K562 (cell line): Measurements from ENCODE around the gene PRDM8. TPM values are rescaled to one million over a fixed set of nuclear protein-coding genes. Genes with fewer than 3 reads are reported as not detected.

ENCODE experiments used
- ATAC-seq: fragments of 200-7000 bp; cut with Tn5 transposase; 3 replicates; pipeline ENCODE4 v1.9.1; 2020; ENCODE audit warnings: moderate library complexity
- BruUV-seq: library from RNA; stranded (reverse); fragments of 400-500 nt; replicated peaks from 2 replicates; lab custom pipeline; 2021; lab: Mats Ljungman, UMichigan
- CTCF ChIA-PET: fragments of 300-600 bp; formaldehyde crosslinking; extraction: SDS; loops from one replicate; lab custom pipeline; 2021; ENCODE audit warnings: low intra/inter-chr PET ratio; lab: Yijun Ruan, JAX
- POLR2A ChIA-PET: fragments of 300-600, 350-650 bp; sonication (Branson Sonifier 250); formaldehyde crosslinking; extraction: SDS; loops from one replicate; lab custom pipeline; 2021; ENCODE audit warnings: antibody characterized with exemption, inconsistent platforms; lab: Yijun Ruan, JAX
- DNase-seq, 4 experiments: peaks; one replicate each; pipeline versions ENCODE4 v3.0.0 to v3.0.0-alpha.2; 2011 to 2018; ENCODE audit warnings: low spot score in 3 of 4, mixed read lengths in 3 of 4; ENCODE audit errors: extremely low read depth in 1 of 4
- FAIRE-seq: peaks from 2 replicates; lab custom pipeline; 2011; peaks lifted over from hg19 to GRCh38; lab: Jason Lieb, UNC
- H2AFZ ChIP-seq: 2 replicates; pipeline ENCODE4 v1.6.0; 2011; ENCODE audit warnings: low read depth, low read length, control low read depth, inconsistent platforms
- H3K27ac ChIP-seq: fragments of 200-600 bp; 3 replicates; pipeline ENCODE4 v1.8.0; 2011; ENCODE audit warnings: low read depth, mild to moderate bottlenecking, control low read depth, inconsistent platforms, low read length, moderate library complexity, mixed read lengths; ENCODE audit errors: extremely low read depth
- H3K27me3 ChIP-seq, 2 experiments: fragments of 300-600 bp in 1 of 2; 2 replicates in 1 of 2; 3 replicates in 1 of 2; pipeline versions ENCODE4 v1.6.0 to v1.8.0; 2011; ENCODE audit warnings: inconsistent platforms in 2 of 2, low read length in 2 of 2, mild to moderate bottlenecking in 1 of 2, mixed read lengths in 1 of 2, moderate library complexity in 1 of 2; ENCODE audit not compliant: control insufficient read depth in 2 of 2, insufficient read depth in 2 of 2
- H3K36me3 ChIP-seq: fragments of 300-600 bp; 3 replicates; pipeline ENCODE4 v1.8.0; 2011; ENCODE audit warnings: mild to moderate bottlenecking, low read length, inconsistent platforms; ENCODE audit not compliant: control insufficient read depth, insufficient read depth
- H3K4me1 ChIP-seq, 2 experiments: fragments of 200-600 bp in 1 of 2; replicated peaks in 1 of 2; 2 replicates in 1 of 2; 3 replicates in 1 of 2; pipeline versions ENCODE4 v1.5.1 to v1.8.0; 2011; ENCODE audit warnings: inconsistent platforms in 2 of 2, low read length in 2 of 2, mild to moderate bottlenecking in 1 of 2, mixed read lengths in 1 of 2, moderate library complexity in 1 of 2; ENCODE audit not compliant: control insufficient read depth in 2 of 2, insufficient read depth in 2 of 2
- H3K4me2 ChIP-seq: 2 replicates; pipeline ENCODE4 v1.6.1; 2011; ENCODE audit warnings: low read length, control low read depth, inconsistent platforms, mixed read lengths; ENCODE audit not compliant: insufficient read depth
- H3K4me3 ChIP-seq: fragments of 200-600 bp; sonication (generic), shearing (Covaris generic); 2 replicates; pipeline ENCODE4 v1.5.1; 2016; ENCODE audit warnings: control low read depth, inconsistent platforms
- H3K79me2 ChIP-seq: fragments of 200-600 bp; 3 replicates; pipeline ENCODE4 v1.8.0; 2011; ENCODE audit warnings: low read length, inconsistent platforms; ENCODE audit not compliant: control insufficient read depth, insufficient read depth
- H3K9ac ChIP-seq, 2 experiments: 2 replicates each; pipeline versions ENCODE4 v1.6.0 to v1.6.1; 2011; ENCODE audit warnings: low read depth in 2 of 2, low read length in 2 of 2, control low read depth in 1 of 2, inconsistent platforms in 1 of 2, mild to moderate bottlenecking in 1 of 2, mixed read lengths in 1 of 2; ENCODE audit not compliant: insufficient read depth in 1 of 2
- H3K9me1 ChIP-seq: one replicate; pipeline ENCODE4 v1.6.0; 2011; ENCODE audit warnings: inconsistent platforms, mild to moderate bottlenecking, low read length, moderate library complexity; ENCODE audit not compliant: control insufficient read depth, insufficient read depth
- H3K9me3 ChIP-seq: replicated peaks from 2 replicates; pipeline ENCODE4 v1.5.1; 2011; ENCODE audit warnings: low read depth, low read length, inconsistent platforms; ENCODE audit not compliant: control insufficient read depth, insufficient read depth
- H4K20me1 ChIP-seq: replicated peaks from 2 replicates; pipeline ENCODE4 v1.6.1; 2011; ENCODE audit warnings: low read length, inconsistent platforms, mixed read lengths; ENCODE audit not compliant: control insufficient read depth, insufficient read depth
- ADNP ChIP-seq: fragments of 200-800 bp; sonication (Bioruptor generic); IDR thresholded peaks from 2 replicates; pipeline ENCODE4 v1.6.1; 2016; ENCODE audit warnings: missing genetic modification characterization, missing compliant biosample characterization
- TEAD2 ChIP-seq: fragments of 450-650 bp; IDR thresholded peaks from 2 replicates; pipeline ENCODE4 v1.6.1; 2016; ENCODE audit warnings: missing genetic modification characterization, control low read depth, missing compliant biosample characterization
- ZNF143 ChIP-seq: sonication (generic); formaldehyde crosslinking; IDR thresholded peaks from 2 replicates; pipeline ENCODE4 v1.9.0; 2022; ENCODE audit warnings: mild to moderate bottlenecking, missing genetic modification reagents
- WGBS: fragments of 100-300 bp; shearing (Covaris generic); methylation state at CpG from one replicate; pipeline ENCODE4 v1.1.6; 2016; ENCODE audit warnings: low coverage, mixed read lengths; ENCODE audit not compliant: insufficient coverage; ENCODE audit errors: missing lambda C conversion rate; 5-methylcytosine and 5-hydroxymethylcytosine counted together
- in situ Hi-C: fragments of 300-500 bp; cut with MboI; formaldehyde crosslinking; loops from 4 replicates; pipeline ENCODE4 v1.15.0; 2018; ENCODE audit warnings: inconsistent platforms, mixed read lengths
- intact Hi-C: fragments of 100-400 bp; cut with micrococcal nuclease; formaldehyde crosslinking; loops from 2 replicates; pipeline ENCODE4 v1.14.2; 2022
- polyA plus RNA-seq, 8 experiments: library from polyadenylated mRNA; depleted of rRNA in 4 of 8; stranded (reverse) in 5 of 8; unstranded in 3 of 8; fragments of >200 nt; fragmentation: Nextera tagmentation in 2 of 8; fragmentation: Illumina TruSeq in 1 of 8; extraction: Ambion mirVana in 2 of 8; extraction: Trizol in 1 of 8; gene quantifications; 2 replicates each; pipeline versions ENCODE4 v1.2.1 to v1.2.3, GENCODE V29; 2011 to 2014; ENCODE audit warnings: inconsistent platforms in 1 of 8, missing spikeins in 1 of 8
- total RNA-seq, 7 experiments: library from RNA; depleted of rRNA in 6 of 7; stranded (reverse); fragments of >200 nt in 6 of 7; fragmentation: Illumina TruSeq in 2 of 7; extraction: Trizol in 2 of 7; gene quantifications; 2 replicates each; pipeline versions ENCODE4 v1.2.1 to v1.2.3, GENCODE V29; 2011 to 2021; ENCODE audit warnings: low replicate concordance in 1 of 7

PRDM8 gene
- total and polyA plus RNA-seq, 9 of the 15 experiments (the other 6 are each of a cell fraction or from before 2014, with no cell fraction given): 0.40 TPM; not detected in 8

GRCh38 chr4:80206111-80206510, 8.8 kb downstream of the PRDM8 start:
- no peak for TF ChIP-seq TEAD2
- TF ChIP-seq ZNF143 (CRISPR knock-in tag): no peak
- TF ChIP-seq, all 486 proteins: peak for 0
- no peak overlapping the region for H3K9ac ChIP-seq
- FAIRE-seq: no peak
- H3K27ac ChIP-seq: no peak overlapping the region
- H2AFZ ChIP-seq: no peak overlapping the region
- H3K4me3 ChIP-seq: no peak overlapping the region
- intact Hi-C loops (no loop called here), in situ Hi-C loops (no loop called here)
- H3K36me3 ChIP-seq: no peaks in the 10 kb centered on the region
- no peaks in the 10 kb centered on the region; a peak in 1 of 5 replicates for H3K27me3 ChIP-seq
- BruUV-seq: no TSS peak
- peaks cover 3 to 6% of the 10 kb centered on the region in 2 experiments; a peak in 3 of 5 replicates for H3K4me1 ChIP-seq
- H3K4me2 ChIP-seq: no peak overlapping the region
- H3K79me2 ChIP-seq: no peaks in the 10 kb centered on the region
- no peak for DNase-seq
- no peak for ATAC-seq
- H4K20me1 ChIP-seq: no peaks in the 10 kb centered on the region
- WGBS: 79% methylated on average over 9 of the region's 9 CpGs
- ChIA-PET POLR2A (interaction anchor here (0.6 kb wide), 1 partner anchor 552 kb away, joined by 3 read pairs; no protein-coding TSS in a partner anchor), CTCF (no interaction called here)
- peaks cover 8% of the 10 kb centered on the region for H3K9me3 ChIP-seq
- H3K9me1 ChIP-seq: no peaks in the 10 kb centered on the region

- intact Hi-C loops: no loop called here
- no TSS peak for BruUV-seq
- peaks cover 8% of the 10 kb centered on the region for H3K9me3 ChIP-seq
- FAIRE-seq: no peak
- no peaks in the 10 kb centered on the region for H3K36me3 ChIP-seq
- no peak for TF ChIP-seq ADNP (tag)
- peaks cover 6 to 9% of the 10 kb centered on the region in 2 experiments; a peak in 4 of 5 replicates for H3K4me1 ChIP-seq
- no peaks in the 10 kb centered on the region; a peak in 1 of 5 replicates for H3K27me3 ChIP-seq
- POLR2A ChIA-PET: no interaction called here
- H3K79me2 ChIP-seq: no peaks in the 10 kb centered on the region
- WGBS: 91% methylated on average over 22 of the region's 29 CpGs
- CTCF ChIA-PET: no interaction called here
- H2AFZ ChIP-seq: no peak overlapping the region
- no peak overlapping the region for H3K9ac ChIP-seq
- no peak overlapping the region for H3K4me3 ChIP-seq
- H3K27ac ChIP-seq: no peak overlapping the region
- no peaks in the 10 kb centered on the region for H3K9me1 ChIP-seq
- in situ Hi-C loops: no loop called here
- ATAC-seq: no peak
- H4K20me1 ChIP-seq: no peaks in the 10 kb centered on the region
- no peak overlapping the region for H3K4me2 ChIP-seq
- no peak for DNase-seq
These were observed 9.3 kb downstream of the PRDM8 start for GRCh38 chr4:80206521-80207171.
